Cardiac muscle cell (in vitro differentiated cells and primary cell): ENCODE measurements around the gene OR8G5. TPM values are rescaled to one million over a fixed set of nuclear protein-coding genes. Genes with fewer than 3 reads are reported as not detected.

Experiments used
- DNase-seq, 2 donors: peaks; one replicate each; pipeline versions ENCODE4 v3.0.0 to v3.0.0-alpha.2; 2010 to 2017; ENCODE audit warnings: low read depth in 1 of 2, low spot score in 1 of 2
- H3K27ac ChIP-seq: fragments of 200-600 bp; sonication (generic); 2 replicates; pipeline ENCODE4 v1.5.1; 2016
- H3K27me3 ChIP-seq: fragments of 200-600 bp; sonication (generic); 2 replicates; pipeline ENCODE4 v1.6.0; 2016; ENCODE audit warnings: control low read depth
- H3K36me3 ChIP-seq: fragments of 200-600 bp; sonication (generic); 2 replicates; pipeline ENCODE4 v1.5.1; 2016; ENCODE audit warnings: control low read depth
- H3K4me1 ChIP-seq: fragments of 200-600 bp; sonication (generic); 2 replicates; pipeline ENCODE4 v1.8.1; 2017; ENCODE audit warnings: low read depth, mild to moderate bottlenecking, mixed run types
- H3K4me3 ChIP-seq: fragments of 200-600 bp; sonication (generic); 2 replicates; pipeline ENCODE4 v1.5.1; 2016; ENCODE audit warnings: mild to moderate bottlenecking
- H3K9me3 ChIP-seq: fragments of 200-600 bp; sonication (generic); 2 replicates; pipeline ENCODE4 v1.5.1; 2017; ENCODE audit warnings: low read depth, mild to moderate bottlenecking, control low read depth
- polyA plus RNA-seq: library from polyadenylated mRNA; unstranded; fragments of >200 nt; fragmentation: Nextera tagmentation; extraction: Ambion mirVana; gene quantifications from 2 replicates; pipeline ENCODE4 v1.2.1, GENCODE V29; 2016
- total RNA-seq: library from RNA; depleted of rRNA; stranded (reverse); fragments of >200 nt; gene quantifications from 2 replicates; pipeline ENCODE4 v1.2.3, GENCODE V29; 2016
- TF ChIP-seq, protein P1 (sequence below): IDR thresholded peaks from 2 replicates; pipeline ENCODE4 v1.5.1; 2012; ENCODE audit warnings: low read depth, mild to moderate bottlenecking, low read length

OR8G5 gene
- total and polyA plus RNA-seq, 2 experiments from 2014 or later, result not detected

DNA sequence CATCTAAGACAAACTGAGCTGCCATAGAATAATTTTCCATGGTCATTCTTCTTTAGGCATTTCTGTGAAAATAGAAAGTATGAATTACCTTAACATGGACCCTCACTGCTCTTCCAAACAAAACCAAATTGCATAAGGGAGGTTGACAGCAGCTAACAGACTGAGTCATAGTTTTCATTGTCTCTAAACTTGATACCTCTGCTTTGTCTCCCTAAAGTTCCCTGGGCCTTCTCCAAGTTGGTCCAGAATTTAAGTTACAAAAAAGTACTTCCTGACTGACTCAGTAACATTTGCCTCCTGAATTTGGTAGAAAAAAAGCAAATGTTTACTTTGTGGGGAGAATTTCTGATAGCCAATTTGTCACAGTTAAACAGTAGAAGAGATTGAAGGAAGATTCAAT lies 54.5 kb downstream of the OR8G5 start:
- Histone ChIP-seq H3K4me3 (no peak overlapping the region), H3K4me1 (no peaks in the 10 kb centered on the region), H3K27ac (no peak overlapping the region), H3K36me3 (no peaks in the 10 kb centered on the region), H3K27me3 (no peaks in the 10 kb centered on the region), H3K9me3 (no peaks in the 10 kb centered on the region)
- DNase-seq, result peak in 1 of 2 donors; percentile 8
- TF ChIP-seq, protein P1, sequence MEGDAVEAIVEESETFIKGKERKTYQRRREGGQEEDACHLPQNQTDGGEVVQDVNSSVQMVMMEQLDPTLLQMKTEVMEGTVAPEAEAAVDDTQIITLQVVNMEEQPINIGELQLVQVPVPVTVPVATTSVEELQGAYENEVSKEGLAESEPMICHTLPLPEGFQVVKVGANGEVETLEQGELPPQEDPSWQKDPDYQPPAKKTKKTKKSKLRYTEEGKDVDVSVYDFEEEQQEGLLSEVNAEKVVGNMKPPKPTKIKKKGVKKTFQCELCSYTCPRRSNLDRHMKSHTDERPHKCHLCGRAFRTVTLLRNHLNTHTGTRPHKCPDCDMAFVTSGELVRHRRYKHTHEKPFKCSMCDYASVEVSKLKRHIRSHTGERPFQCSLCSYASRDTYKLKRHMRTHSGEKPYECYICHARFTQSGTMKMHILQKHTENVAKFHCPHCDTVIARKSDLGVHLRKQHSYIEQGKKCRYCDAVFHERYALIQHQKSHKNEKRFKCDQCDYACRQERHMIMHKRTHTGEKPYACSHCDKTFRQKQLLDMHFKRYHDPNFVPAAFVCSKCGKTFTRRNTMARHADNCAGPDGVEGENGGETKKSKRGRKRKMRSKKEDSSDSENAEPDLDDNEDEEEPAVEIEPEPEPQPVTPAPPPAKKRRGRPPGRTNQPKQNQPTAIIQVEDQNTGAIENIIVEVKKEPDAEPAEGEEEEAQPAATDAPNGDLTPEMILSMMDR, result no peak

DNA sequence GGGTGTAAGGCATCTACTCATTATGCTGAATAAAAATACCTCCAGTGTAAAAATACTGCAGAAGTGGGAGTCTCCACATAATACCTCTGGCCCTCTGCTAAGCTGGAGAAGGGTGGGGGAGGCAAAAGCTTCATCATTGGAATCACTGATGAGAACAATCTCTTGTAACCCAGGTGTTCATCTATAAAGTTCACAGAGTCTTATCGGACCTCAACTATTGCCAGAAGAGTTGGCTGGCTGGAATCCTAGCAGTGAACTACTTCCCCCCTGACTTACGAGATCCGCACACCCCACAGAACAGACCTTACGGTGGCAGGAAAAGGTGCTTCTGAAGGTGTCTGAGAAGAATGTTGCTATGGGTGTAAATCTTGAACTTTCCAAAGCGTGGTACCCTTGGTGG lies 55.1 kb downstream of the OR8G5 start:
- TF ChIP-seq, protein P1, result no peak
- DNase-seq, result no peak
- H3K4me1 ChIP-seq, result no peaks in the 10 kb centered on the region
- no peaks in the 10 kb centered on the region for H3K27me3 ChIP-seq
- H3K36me3 ChIP-seq, result no peaks in the 10 kb centered on the region
- H3K9me3 ChIP-seq, result no peaks in the 10 kb centered on the region
- H3K4me3 ChIP-seq, result no peak overlapping the region
- no peak overlapping the region for H3K27ac ChIP-seq

DNA sequence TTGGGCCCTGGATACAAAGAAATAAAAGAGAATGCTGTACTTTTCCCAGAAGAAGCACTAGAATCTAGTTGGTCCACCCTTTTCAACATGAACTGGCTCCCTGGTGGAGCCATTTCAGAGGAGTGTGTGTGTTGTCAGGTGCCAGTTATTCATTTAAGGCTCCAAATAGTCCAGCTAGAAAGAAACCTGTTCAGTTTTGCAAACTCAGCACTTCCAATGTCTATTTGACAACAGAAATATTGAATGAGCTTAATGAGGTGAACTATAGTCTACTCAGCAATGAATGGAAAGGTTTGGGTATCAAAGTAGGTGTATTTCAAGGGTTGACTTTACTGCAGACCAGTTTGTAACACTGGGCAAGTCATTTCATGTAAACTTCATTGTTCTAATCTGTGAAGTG lies 55.5 kb downstream of the OR8G5 start:
- TF ChIP-seq, protein P1, result no peak
- no peak for DNase-seq
- Histone ChIP-seq H3K27ac (no peak overlapping the region), H3K9me3 (no peaks in the 10 kb centered on the region), H3K4me1 (no peaks in the 10 kb centered on the region), H3K27me3 (no peaks in the 10 kb centered on the region), H3K36me3 (no peaks in the 10 kb centered on the region), H3K4me3 (no peak overlapping the region)

DNA sequence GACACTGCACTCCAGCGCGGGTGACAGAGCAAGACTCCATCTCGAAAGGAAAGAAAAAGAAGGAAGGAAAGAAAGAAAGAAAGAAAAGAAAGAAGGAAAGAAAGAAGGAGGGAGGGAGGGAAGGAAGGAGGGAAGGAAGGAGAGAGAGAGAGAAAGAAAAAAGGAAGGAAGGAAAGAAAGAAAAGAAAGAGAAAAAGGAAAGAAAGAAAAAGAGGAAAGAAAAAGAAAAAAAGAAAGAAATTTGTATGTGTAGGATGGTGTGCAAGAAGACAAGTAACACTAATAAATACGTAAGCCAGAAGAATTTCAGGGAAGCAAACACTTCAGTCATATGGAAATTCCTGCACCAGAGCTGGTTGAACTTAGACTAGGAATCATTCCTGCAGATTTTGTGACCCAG lies 57.0 kb downstream of the OR8G5 start:
- H3K4me3 ChIP-seq, result no peak overlapping the region
- no peaks in the 10 kb centered on the region for H3K9me3 ChIP-seq
- no peak for DNase-seq
- H3K36me3 ChIP-seq, result no peaks in the 10 kb centered on the region
- no peaks in the 10 kb centered on the region for H3K4me1 ChIP-seq
- no peak overlapping the region for H3K27ac ChIP-seq
- peaks cover 4% of the 10 kb centered on the region for H3K27me3 ChIP-seq
- TF ChIP-seq, protein P1, result no peak

DNA sequence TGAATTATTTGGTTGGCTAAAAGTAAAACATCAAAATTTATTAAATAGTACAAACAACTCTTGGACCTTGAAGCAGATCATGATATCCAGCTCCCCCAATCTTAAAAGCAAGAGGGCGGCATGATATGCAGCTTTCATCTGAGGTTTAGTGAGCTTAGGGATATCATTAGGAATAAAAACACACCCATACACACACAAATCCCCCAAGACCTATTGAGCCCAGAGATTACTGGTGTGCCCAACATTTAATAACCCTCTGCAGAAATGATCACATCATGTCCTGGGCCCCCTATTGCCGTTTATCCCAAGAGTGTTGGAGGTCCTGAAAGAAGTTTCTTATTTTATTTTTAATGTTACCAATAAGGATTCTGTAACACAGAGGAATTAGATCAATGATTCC lies 57.7 kb downstream of the OR8G5 start, which contains the start of gene OR8D1:
Gene OR8D1 (minus strand): TSS at position 101 of the 400 bp plus-strand sequence. CDS start 3,183 bp downstream, outside the sequence.
- Histone ChIP-seq H3K36me3 (no peaks in the 10 kb centered on the region), H3K27me3 (peaks cover 7% of the 10 kb centered on the region), H3K4me3 (no peak within 1 kb of the TSS), H3K9me3 (no peaks in the 10 kb centered on the region), H3K4me1 (no peaks in the 10 kb centered on the region), H3K27ac (no peak within 1 kb of the TSS)
- TF ChIP-seq, protein P1, result no peak
- DNase-seq, result no peak

DNA sequence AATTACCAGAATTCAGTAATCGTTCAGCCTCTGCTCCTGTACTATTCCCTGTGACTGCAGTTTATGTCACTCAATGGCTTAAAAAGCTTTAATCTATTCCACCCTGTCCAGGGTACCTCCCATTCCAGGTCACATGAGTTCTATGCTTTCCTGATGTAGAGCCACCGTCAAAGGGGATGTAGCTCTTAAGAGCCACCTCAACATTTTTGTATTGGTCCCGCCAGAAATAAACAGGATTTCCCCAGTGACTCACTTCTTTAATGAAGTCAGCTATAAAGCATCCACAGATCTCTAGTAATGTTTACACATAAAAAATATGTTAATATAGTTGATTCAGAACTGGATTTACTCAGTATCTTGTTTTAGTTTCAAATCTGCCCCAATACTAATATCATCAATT lies 58.9 kb downstream of the OR8G5 start:
- no peaks in the 10 kb centered on the region for H3K36me3 ChIP-seq
- TF ChIP-seq, protein P1, result no peak
- no peak overlapping the region for H3K27ac ChIP-seq
- no peak for DNase-seq
- H3K4me3 ChIP-seq, result no peak overlapping the region
- H3K4me1 ChIP-seq, result no peaks in the 10 kb centered on the region
- peaks cover 7% of the 10 kb centered on the region for H3K27me3 ChIP-seq
- H3K9me3 ChIP-seq, result no peaks in the 10 kb centered on the region
